GM12864 (cell line): ENCODE measurements around the gene GDF11.

Experiments used
- DNase-seq: peaks from one replicate; pipeline ENCODE4 v3.0.0-alpha.2; 2011; ENCODE audit warnings: low read depth
- H3K4me3 ChIP-seq: 2 replicates; pipeline ENCODE4 v1.5.1; 2011; ENCODE audit warnings: mild to moderate bottlenecking, low read depth, low read length, control low read depth
- CTCF ChIP-seq: IDR thresholded peaks from 2 replicates; pipeline ENCODE4 v1.5.1; 2011; ENCODE audit warnings: low read depth, mild to moderate bottlenecking, moderate library complexity, low read length, control low read depth, inconsistent platforms; ENCODE audit errors: missing control alignments

GDF11 gene

GRCh38 chr12:55797550-55797949 lies 54.6 kb downstream of the GDF11 start:
- no peak for TF ChIP-seq CTCF
- DNase-seq: no peak
- no peak overlapping the region for H3K4me3 ChIP-seq
